C4-2B (cell line): ENCODE data around the gene CEMP1.

Source experiments
- ZFX ChIP-seq: fragments of 450-650 bp; IDR thresholded peaks from 2 replicates; pipeline ENCODE4 v1.6.1; 2017
- TF ChIP-seq, protein P1 (sequence below): fragments of 450-650 bp; conservative IDR thresholded peaks from 2 replicates; pipeline ENCODE4 v1.5.1; 2017; ENCODE audit warnings: mild to moderate bottlenecking

DNA sequence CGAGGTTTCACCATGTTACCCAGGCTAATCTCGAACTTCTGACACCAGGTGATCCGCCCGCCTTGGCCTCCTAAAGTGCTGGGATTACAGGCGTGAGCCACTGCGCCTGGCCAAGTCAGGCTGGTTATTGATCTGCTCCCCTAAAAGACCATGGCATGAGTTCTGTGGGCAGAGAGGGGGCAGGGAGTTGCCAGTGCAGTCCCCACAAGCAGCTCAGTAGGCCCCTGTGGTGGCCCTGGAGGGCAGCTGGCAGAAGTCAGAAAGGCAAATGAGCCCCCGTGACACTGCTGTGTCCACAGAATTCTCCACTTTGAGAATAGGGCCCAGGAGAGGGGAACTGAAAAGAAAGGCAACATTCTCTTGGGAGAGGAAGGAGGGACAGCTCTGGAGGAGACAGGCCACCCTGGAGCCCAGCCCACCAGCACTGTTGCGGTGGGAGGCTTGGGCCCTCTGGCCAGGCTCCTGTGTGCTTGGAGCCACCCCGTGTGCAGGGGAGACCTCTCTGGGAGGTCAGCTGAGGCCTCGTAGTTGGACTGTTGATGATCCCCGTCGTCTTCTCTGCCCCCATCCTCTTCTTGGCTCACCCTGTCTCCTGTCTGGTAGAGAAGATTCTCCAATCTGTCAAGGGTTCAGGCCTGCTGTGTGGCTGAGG, 13.1 kb downstream of the CEMP1 start:
- TF ChIP-seq, protein P1, sequence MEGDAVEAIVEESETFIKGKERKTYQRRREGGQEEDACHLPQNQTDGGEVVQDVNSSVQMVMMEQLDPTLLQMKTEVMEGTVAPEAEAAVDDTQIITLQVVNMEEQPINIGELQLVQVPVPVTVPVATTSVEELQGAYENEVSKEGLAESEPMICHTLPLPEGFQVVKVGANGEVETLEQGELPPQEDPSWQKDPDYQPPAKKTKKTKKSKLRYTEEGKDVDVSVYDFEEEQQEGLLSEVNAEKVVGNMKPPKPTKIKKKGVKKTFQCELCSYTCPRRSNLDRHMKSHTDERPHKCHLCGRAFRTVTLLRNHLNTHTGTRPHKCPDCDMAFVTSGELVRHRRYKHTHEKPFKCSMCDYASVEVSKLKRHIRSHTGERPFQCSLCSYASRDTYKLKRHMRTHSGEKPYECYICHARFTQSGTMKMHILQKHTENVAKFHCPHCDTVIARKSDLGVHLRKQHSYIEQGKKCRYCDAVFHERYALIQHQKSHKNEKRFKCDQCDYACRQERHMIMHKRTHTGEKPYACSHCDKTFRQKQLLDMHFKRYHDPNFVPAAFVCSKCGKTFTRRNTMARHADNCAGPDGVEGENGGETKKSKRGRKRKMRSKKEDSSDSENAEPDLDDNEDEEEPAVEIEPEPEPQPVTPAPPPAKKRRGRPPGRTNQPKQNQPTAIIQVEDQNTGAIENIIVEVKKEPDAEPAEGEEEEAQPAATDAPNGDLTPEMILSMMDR, result no peak
- TF ChIP-seq ZFX, result no peak
